Caco-2 (cell line): ENCODE data around the gene MANSC4. TPM values are rescaled to one million over a fixed set of nuclear protein-coding genes. Genes with fewer than 3 reads are reported as not detected.

Experiments used
- BruUV-seq: library from RNA; stranded (reverse); fragments of 400-500 nt; replicated peaks from 2 replicates; lab custom pipeline; 2021; lab: Mats Ljungman, UMichigan
- CTCF ChIA-PET: fragments of 300-600 bp; sonication (Branson Sonifier 250); formaldehyde crosslinking; loops from one replicate; lab custom pipeline; 2022; ENCODE audit warnings: antibody characterized with exemption; lab: Charles Lee
- POLR2A ChIA-PET: fragments of 300-600 bp; sonication (Branson Sonifier 250); formaldehyde crosslinking; loops from one replicate; lab custom pipeline; 2022; ENCODE audit warnings: antibody characterized with exemption; lab: Charles Lee
- DNase-seq, 2 experiments: peaks; one replicate each; pipeline versions ENCODE4 v3.0.0 to v3.0.0-alpha.2; 2020 to 2022
- H3K27me3 ChIP-seq: replicated peaks from 2 replicates; pipeline ENCODE4 v1.6.0; 2011; ENCODE audit warnings: low read length; ENCODE audit not compliant: control insufficient read depth, insufficient read depth
- H3K36me3 ChIP-seq: 2 replicates; pipeline ENCODE4 v1.5.1; 2011; ENCODE audit warnings: low read length; ENCODE audit not compliant: control insufficient read depth, insufficient read depth
- H3K4me1 ChIP-seq: fragments of 250-450 bp; sonication (Bioruptor Pico); 2 replicates; pipeline ENCODE4 v1.5.1; 2020; ENCODE audit warnings: mild to moderate bottlenecking
- H3K4me3 ChIP-seq: 2 replicates; pipeline ENCODE4 v1.5.1; 2011; ENCODE audit warnings: low read depth, mild to moderate bottlenecking, control low read depth, low read length
- H3K9me3 ChIP-seq: fragments of 250-450 bp; sonication (Bioruptor Pico); 2 replicates; pipeline ENCODE4 v1.5.1; 2020; ENCODE audit warnings: mild to moderate bottlenecking, moderate library complexity
- H3K27ac Mint-ChIP-seq: one replicate; pipeline ENCODE4 v1.8.0; 2022; ENCODE audit warnings: mixed read lengths; ENCODE audit not compliant: unreplicated experiment
- H3K27me3 Mint-ChIP-seq: one replicate; pipeline ENCODE4 v1.8.0; 2022; ENCODE audit warnings: mixed read lengths; ENCODE audit not compliant: insufficient read depth, unreplicated experiment
- H3K36me3 Mint-ChIP-seq: one replicate; pipeline ENCODE4 v1.8.0; 2022; ENCODE audit warnings: mild to moderate bottlenecking, mixed read lengths; ENCODE audit not compliant: insufficient read depth, unreplicated experiment
- H3K4me1 Mint-ChIP-seq: one replicate; pipeline ENCODE4 v1.8.0; 2022; ENCODE audit warnings: low read depth, mixed read lengths; ENCODE audit not compliant: unreplicated experiment
- H3K4me3 Mint-ChIP-seq: one replicate; pipeline ENCODE4 v1.8.0; 2022; ENCODE audit warnings: mild to moderate bottlenecking, moderate library complexity, mixed read lengths; ENCODE audit not compliant: unreplicated experiment
- H3K9me3 Mint-ChIP-seq: one replicate; pipeline ENCODE4 v1.8.0; 2022; ENCODE audit warnings: mixed read lengths; ENCODE audit not compliant: unreplicated experiment
- CTCF ChIP-seq, 2 experiments: fragments of 200-600 bp in 1 of 2; IDR thresholded peaks; 1 replicate in 1 of 2; 2 replicates in 1 of 2; pipeline versions ENCODE4 v1.5.1 to v1.8.0; 2011 to 2022; ENCODE audit warnings: antibody characterized with exemption in 1 of 2, control low read depth in 1 of 2, inconsistent platforms in 1 of 2, low read depth in 1 of 2, low read length in 1 of 2, mild to moderate bottlenecking in 1 of 2, moderate library complexity in 1 of 2; ENCODE audit not compliant: insufficient read depth in 1 of 2, severe bottlenecking in 1 of 2, unreplicated experiment in 1 of 2
- intact Hi-C: fragments of 100-400 bp; cut with micrococcal nuclease; formaldehyde crosslinking; loops from one replicate; pipeline ENCODE4 v1.10.0; 2022; ENCODE audit not compliant: unreplicated experiment
- total RNA-seq: library from RNA; stranded (reverse); gene quantifications from 2 replicates; pipeline ENCODE4 v1.2.3, GENCODE V29; 2022

Gene MANSC4
- total RNA-seq, 1 experiment from 2014 or later = not detected

GRCh38 chr12:27785882-27786570 is 6.0 kb upstream of the MANSC4 start:
- H3K36me3 ChIP-seq = no peaks in the 10 kb centered on the region
- ChIA-PET CTCF (no interaction called here), POLR2A (interaction anchor here (0.6 kb wide), 1 partner anchor 11 kb away, joined by 3 read pairs; no protein-coding TSS in a partner anchor)
- no peak overlapping the region for H3K4me3 ChIP-seq
- Mint-ChIP-seq H3K27me3 (no peaks in the 10 kb centered on the region), H3K4me3 (no peak overlapping the region), H3K9me3 (no peaks in the 10 kb centered on the region), H3K27ac (no peak overlapping the region), H3K4me1 (peaks cover 14% of the 10 kb centered on the region), H3K36me3 (peaks cover 49% of the 10 kb centered on the region)
- TF ChIP-seq CTCF (IDR thresholded peaks at IDR 0.05; ENCODE audit: insufficient read depth in 1 of 2, low read depth in 1 of 2, low read length in 1 of 2, severe bottlenecking in 1 of 2, unreplicated experiment in 1 of 2) = no peak
- no TSS peak for BruUV-seq
- intact Hi-C loops = no loop called here
- DNase-seq = no peak
- 0 out of 2 replicates have a peak, but pooled peaks cover 3% of the 10 kb centered on the region for H3K4me1 ChIP-seq
- H3K9me3 ChIP-seq = no peaks in the 10 kb centered on the region
- H3K27me3 ChIP-seq = no peaks in the 10 kb centered on the region

GRCh38 chr12:27782481-27782880 is 2.4 kb upstream of the MANSC4 start:
- Mint-ChIP-seq H3K27ac (no peak overlapping the region), H3K27me3 (no peaks in the 10 kb centered on the region), H3K4me3 (no peak overlapping the region), H3K9me3 (no peaks in the 10 kb centered on the region), H3K4me1 (peaks cover 26% of the 10 kb centered on the region), H3K36me3 (peaks cover 41% of the 10 kb centered on the region)
- Histone ChIP-seq H3K4me3 (no peak overlapping the region), H3K9me3 (no peaks in the 10 kb centered on the region), H3K4me1 (0 out of 2 replicates have a peak, but pooled peaks cover 3% of the 10 kb centered on the region), H3K27me3 (no peaks in the 10 kb centered on the region), H3K36me3 (no peaks in the 10 kb centered on the region)
- BruUV-seq = no TSS peak
- intact Hi-C loops = no loop called here
- DNase-seq = no peak
- CTCF ChIA-PET = no interaction called here
- POLR2A ChIA-PET = no interaction called here
- no peak for TF ChIP-seq CTCF (IDR thresholded peaks at IDR 0.05; ENCODE audit: insufficient read depth in 1 of 2, low read depth in 1 of 2, low read length in 1 of 2, severe bottlenecking in 1 of 2, unreplicated experiment in 1 of 2)

GRCh38 chr12:27781680-27782079 is 1.6 kb upstream of the MANSC4 start:
- no peaks in the 10 kb centered on the region for H3K9me3 Mint-ChIP-seq

More at GRCh38 chr12:27781680-27782079, 1.6 kb upstream of the MANSC4 start:
- no peak for DNase-seq
- H3K27me3 ChIP-seq = no peaks in the 10 kb centered on the region
- H3K4me3 Mint-ChIP-seq = peak overlapping the region; percentile 83
- TSS peak; percentile 30 for BruUV-seq
- H3K4me1 ChIP-seq = 0 out of 2 replicates have a peak, but pooled peaks cover 3% of the 10 kb centered on the region
- H3K4me1 Mint-ChIP-seq = peaks cover 26% of the 10 kb centered on the region
- POLR2A ChIA-PET = no interaction called here
- no peaks in the 10 kb centered on the region for H3K36me3 ChIP-seq
- intact Hi-C loops = loop anchor here (1.0 to 2.0 kb wide), 4 partner anchors 39 to 159 kb away; no protein-coding TSS in a partner anchor
- H3K4me3 ChIP-seq = no peak overlapping the region
- H3K9me3 ChIP-seq = no peaks in the 10 kb centered on the region
- H3K27ac Mint-ChIP-seq = no peak overlapping the region
- TF ChIP-seq CTCF (IDR thresholded peaks at IDR 0.05; ENCODE audit: insufficient read depth in 1 of 2, low read depth in 1 of 2, low read length in 1 of 2, severe bottlenecking in 1 of 2, unreplicated experiment in 1 of 2) = no peak
- H3K36me3 Mint-ChIP-seq = peaks cover 35% of the 10 kb centered on the region
- CTCF ChIA-PET = no interaction called here
- no peaks in the 10 kb centered on the region for H3K27me3 Mint-ChIP-seq
